ENCODE results near the gene CDYL2. TPM values are rescaled to one million over a fixed set of nuclear protein-coding genes. Genes with fewer than 3 reads are reported as not detected.

The CDYL2 gene
- total RNA-seq, 1 donor from 2014 or later, result 19.9 TPM

DNA sequence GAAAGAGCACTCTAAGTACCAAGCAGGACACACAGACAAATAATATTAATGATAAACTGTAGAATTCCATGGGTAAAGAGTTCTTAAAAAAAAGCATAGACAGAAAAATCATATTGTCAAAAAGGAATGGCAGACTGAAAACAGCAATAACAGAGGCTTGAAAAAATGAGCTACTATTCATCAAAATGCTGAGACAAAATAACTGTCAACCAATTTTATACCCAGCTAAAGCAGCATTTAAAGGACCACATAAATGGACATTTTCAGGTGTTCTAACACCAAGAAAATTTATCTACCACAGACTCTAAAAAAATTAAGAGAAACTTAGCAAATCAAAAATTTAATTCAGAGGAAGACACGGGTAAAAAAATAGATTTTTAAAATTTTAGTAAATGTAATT is 144.5 kb downstream of the CDYL2 start:
- H3K4me3 Mint-ChIP-seq (ENCODE audit: low read depth), result no peak overlapping the region
- H3K9me3 Mint-ChIP-seq (ENCODE audit: low read depth), result peaks cover 10% of the 10 kb centered on the region
- peaks cover 11% of the 10 kb centered on the region for H3K4me1 Mint-ChIP-seq (ENCODE audit: low read depth)
- TF ChIP-seq, protein P1, sequence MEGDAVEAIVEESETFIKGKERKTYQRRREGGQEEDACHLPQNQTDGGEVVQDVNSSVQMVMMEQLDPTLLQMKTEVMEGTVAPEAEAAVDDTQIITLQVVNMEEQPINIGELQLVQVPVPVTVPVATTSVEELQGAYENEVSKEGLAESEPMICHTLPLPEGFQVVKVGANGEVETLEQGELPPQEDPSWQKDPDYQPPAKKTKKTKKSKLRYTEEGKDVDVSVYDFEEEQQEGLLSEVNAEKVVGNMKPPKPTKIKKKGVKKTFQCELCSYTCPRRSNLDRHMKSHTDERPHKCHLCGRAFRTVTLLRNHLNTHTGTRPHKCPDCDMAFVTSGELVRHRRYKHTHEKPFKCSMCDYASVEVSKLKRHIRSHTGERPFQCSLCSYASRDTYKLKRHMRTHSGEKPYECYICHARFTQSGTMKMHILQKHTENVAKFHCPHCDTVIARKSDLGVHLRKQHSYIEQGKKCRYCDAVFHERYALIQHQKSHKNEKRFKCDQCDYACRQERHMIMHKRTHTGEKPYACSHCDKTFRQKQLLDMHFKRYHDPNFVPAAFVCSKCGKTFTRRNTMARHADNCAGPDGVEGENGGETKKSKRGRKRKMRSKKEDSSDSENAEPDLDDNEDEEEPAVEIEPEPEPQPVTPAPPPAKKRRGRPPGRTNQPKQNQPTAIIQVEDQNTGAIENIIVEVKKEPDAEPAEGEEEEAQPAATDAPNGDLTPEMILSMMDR (IDR thresholded peaks at IDR 0.05; ENCODE audit: unreplicated experiment), result no peak
- H3K27me3 Mint-ChIP-seq, result no peaks in the 10 kb centered on the region
- H3K27ac Mint-ChIP-seq, result no peak overlapping the region
- peaks cover 4% of the 10 kb centered on the region for H3K36me3 Mint-ChIP-seq (ENCODE audit: insufficient read depth)
- DNase-seq (ENCODE audit: low spot score, unreplicated experiment), result no peak

DNA sequence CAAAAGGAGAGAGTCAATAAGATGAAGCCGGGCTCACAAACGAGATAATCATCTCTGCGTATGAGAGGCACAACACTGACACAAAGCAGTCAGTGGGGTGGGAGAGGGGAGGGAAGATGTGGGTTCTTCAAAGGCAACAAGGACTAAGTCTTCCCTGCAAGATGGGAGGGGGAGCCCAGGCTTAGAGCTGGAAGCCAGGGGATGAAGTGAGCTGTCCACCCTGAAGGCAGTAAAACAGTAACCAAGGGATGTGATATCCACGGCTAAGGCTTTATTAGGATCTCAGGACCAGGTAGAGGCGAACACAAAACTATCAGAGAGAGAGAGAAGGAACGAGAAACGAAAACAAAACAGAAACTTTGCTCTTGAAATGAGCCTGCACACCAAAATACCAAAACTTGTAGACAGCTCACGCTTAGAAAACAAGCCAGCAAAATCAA is 147.7 kb downstream of the CDYL2 start:
- H3K9me3 Mint-ChIP-seq (ENCODE audit: low read depth), result peaks cover 10% of the 10 kb centered on the region
- no peaks in the 10 kb centered on the region for H3K27me3 Mint-ChIP-seq
- H3K4me3 Mint-ChIP-seq (ENCODE audit: low read depth), result no peak overlapping the region
- H3K36me3 Mint-ChIP-seq (ENCODE audit: insufficient read depth), result peaks cover 4% of the 10 kb centered on the region
- no peak overlapping the region for H3K27ac Mint-ChIP-seq
- TF ChIP-seq, protein P1 (IDR thresholded peaks at IDR 0.05; ENCODE audit: unreplicated experiment), result no peak
- DNase-seq (ENCODE audit: low spot score, unreplicated experiment), result no peak
- H3K4me1 Mint-ChIP-seq (ENCODE audit: low read depth), result peaks cover 18% of the 10 kb centered on the region

DNA sequence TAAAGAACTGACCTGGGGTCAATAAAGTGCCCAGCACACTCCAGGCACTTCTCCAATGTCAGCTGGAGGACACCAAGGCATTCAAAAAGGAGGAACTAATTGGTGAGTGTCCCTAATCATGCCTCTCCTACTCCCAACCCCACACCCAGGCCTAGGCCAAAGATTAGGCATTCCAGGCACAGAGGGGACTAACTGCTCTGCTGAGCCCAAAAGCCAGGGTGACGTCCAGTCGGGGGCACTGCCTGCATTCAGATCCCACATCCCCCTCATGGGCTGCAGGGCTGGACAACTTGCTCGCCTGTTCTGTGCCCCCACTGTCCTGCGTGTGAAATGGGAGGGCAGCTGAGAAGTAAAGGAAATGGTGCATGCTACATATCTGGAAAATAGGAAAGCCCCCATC is 148.2 kb downstream of the CDYL2 start:
- DNase-seq (ENCODE audit: low spot score, unreplicated experiment), result no peak
- TF ChIP-seq, protein P1 (IDR thresholded peaks at IDR 0.05; ENCODE audit: unreplicated experiment), result no peak
- H3K4me3 Mint-ChIP-seq (ENCODE audit: low read depth), result no peak overlapping the region
- H3K27me3 Mint-ChIP-seq, result no peaks in the 10 kb centered on the region
- H3K27ac Mint-ChIP-seq, result no peak overlapping the region
- H3K4me1 Mint-ChIP-seq (ENCODE audit: low read depth), result peaks cover 18% of the 10 kb centered on the region
- peaks cover 10% of the 10 kb centered on the region for H3K9me3 Mint-ChIP-seq (ENCODE audit: low read depth)
- peaks cover 4% of the 10 kb centered on the region for H3K36me3 Mint-ChIP-seq (ENCODE audit: insufficient read depth)

DNA sequence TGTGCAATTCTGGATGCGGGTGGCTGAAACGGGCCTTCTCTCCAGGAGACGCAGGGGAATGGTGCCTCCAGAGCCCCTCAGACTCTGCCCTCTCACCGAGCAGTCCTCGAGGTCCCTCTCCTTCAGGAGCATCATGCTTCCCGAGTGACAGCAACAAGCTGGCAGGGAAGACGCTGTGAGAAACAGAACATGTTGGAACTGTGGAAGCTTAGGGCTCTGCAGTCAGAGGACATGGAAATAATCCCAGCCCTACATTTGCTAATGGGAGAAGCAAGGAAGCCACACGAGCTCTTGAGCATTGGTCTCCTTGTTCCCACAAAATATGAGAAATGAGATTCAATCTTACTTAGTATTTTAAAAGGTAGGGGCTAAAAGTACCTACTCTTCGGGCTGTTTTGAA is 148.6 kb downstream of the CDYL2 start:
- Mint-ChIP-seq H3K4me1 (ENCODE audit: low read depth) (peaks cover 18% of the 10 kb centered on the region), H3K27me3 (no peaks in the 10 kb centered on the region), H3K9me3 (ENCODE audit: low read depth) (peaks cover 10% of the 10 kb centered on the region), H3K4me3 (ENCODE audit: low read depth) (no peak overlapping the region), H3K36me3 (ENCODE audit: insufficient read depth) (peaks cover 4% of the 10 kb centered on the region), H3K27ac (no peak overlapping the region)
- no peak for DNase-seq (ENCODE audit: low spot score, unreplicated experiment)
- TF ChIP-seq, protein P1 (IDR thresholded peaks at IDR 0.05; ENCODE audit: unreplicated experiment), result no peak

DNA sequence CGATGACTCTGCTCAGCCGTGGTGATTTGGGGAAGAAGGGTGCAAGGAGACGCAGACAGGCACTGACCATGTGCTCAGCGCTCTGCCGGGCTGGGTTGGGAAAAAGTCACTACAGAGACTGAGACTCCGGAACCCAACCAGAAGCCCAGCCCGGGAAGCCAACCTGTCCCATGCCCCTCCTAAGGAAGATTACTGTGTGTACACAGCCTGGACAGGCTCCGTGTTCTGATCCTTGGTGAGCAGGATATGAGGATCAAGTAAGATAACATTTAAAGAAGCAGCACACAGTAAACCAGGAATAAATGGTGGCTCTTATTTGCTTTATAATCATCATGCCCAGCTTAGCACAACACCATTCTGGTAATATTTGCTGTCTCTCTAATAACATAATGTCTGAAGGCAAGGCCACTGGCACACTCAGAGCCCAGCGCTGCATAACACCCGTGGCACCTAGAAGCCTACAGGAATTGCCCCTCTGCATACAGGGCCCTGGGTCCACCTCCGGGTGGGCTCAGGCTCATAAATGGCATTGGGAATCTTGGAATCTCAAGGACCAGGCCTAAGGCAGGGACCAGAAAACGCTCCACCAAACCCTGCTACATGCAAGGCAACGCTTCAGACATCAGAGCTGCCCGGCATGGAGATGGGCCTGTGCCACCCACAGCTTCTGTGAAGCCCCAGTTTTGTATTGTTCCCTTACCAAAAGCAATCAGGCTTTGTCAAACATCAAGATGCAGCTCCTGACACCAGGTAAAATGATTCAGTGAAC is 150.1 kb downstream of the CDYL2 start:
- Mint-ChIP-seq H3K9me3 (ENCODE audit: low read depth) (peaks cover 6% of the 10 kb centered on the region), H3K27me3 (no peaks in the 10 kb centered on the region), H3K36me3 (ENCODE audit: insufficient read depth) (no peaks in the 10 kb centered on the region), H3K4me1 (ENCODE audit: low read depth) (peaks cover 18% of the 10 kb centered on the region), H3K27ac (no peak overlapping the region), H3K4me3 (ENCODE audit: low read depth) (no peak overlapping the region)
- no peak for DNase-seq (ENCODE audit: low spot score, unreplicated experiment)
- TF ChIP-seq, protein P1 (IDR thresholded peaks at IDR 0.05; ENCODE audit: unreplicated experiment), result no peak
